Esophagus muscularis mucosa (tissue), 4 donors: Measurements from ENCODE around the gene PSTPIP2.

Experiments used
- CTCF ChIP-seq, 3 experiments: fragments of 200-600 bp in 2 of 3; fragments of 450-650 bp in 1 of 3; sonication (generic) in 2 of 3; IDR thresholded peaks; one replicate each; pipeline ENCODE4 v1.5.1; 2017 to 2019; ENCODE audit warnings: antibody characterized with exemption in 3 of 3, mild to moderate bottlenecking in 2 of 3, moderate library complexity in 1 of 3
- EP300 ChIP-seq: sonication (generic); formaldehyde crosslinking; IDR thresholded peaks from one replicate; pipeline ENCODE4 v1.6.1; 2017; ENCODE audit warnings: antibody characterized with exemption
- POLR2A ChIP-seq: fragments of 450-650 bp; IDR thresholded peaks from one replicate; pipeline ENCODE4 v1.6.1; 2017; ENCODE audit warnings: antibody characterized with exemption, moderate library complexity, mild to moderate bottlenecking, low read depth

- TF ChIP-seq CTCF (IDR thresholded peaks at IDR 0.05) (no peak), POLR2A (no peak), EP300 (no peak)
Observed at GRCh38 chr18:46019936-46020335, 52.1 kb downstream of the PSTPIP2 start.
